ENCODE results near the gene MYO10.

The MYO10 gene

GRCh38 chr5:16881251-16881650, 54.8 kb downstream of the MYO10 start:
- H3K9ac ChIP-seq (ENCODE audit: low read length): no peak overlapping the region
- H3K36me3 ChIP-seq (replicated peaks; ENCODE audit: low read depth, low read length): no peaks in the 10 kb centered on the region
- no peaks in the 10 kb centered on the region for H3K27me3 ChIP-seq (ENCODE audit: low read depth, low read length)
- H4K20me1 ChIP-seq (ENCODE audit: insufficient read depth, low read length): no peaks in the 10 kb centered on the region
- H3K27ac ChIP-seq (ENCODE audit: low read length): no peak overlapping the region
- no peaks in the 10 kb centered on the region for H3K79me2 ChIP-seq (ENCODE audit: low read length)
- H3K9me3 ChIP-seq (ENCODE audit: insufficient read depth, low read length): no peaks in the 10 kb centered on the region
- no peaks in the 10 kb centered on the region for H3K4me1 ChIP-seq (ENCODE audit: low read length)
- H3K4me3 ChIP-seq (ENCODE audit: low read length): no peak overlapping the region
- no peak overlapping the region for H2AFZ ChIP-seq (ENCODE audit: low read depth, low read length)
- TF ChIP-seq EZH2phosphoT487 (IDR thresholded peaks at IDR 0.05; ENCODE audit: low read depth): no peak
- TF ChIP-seq, protein P1, sequence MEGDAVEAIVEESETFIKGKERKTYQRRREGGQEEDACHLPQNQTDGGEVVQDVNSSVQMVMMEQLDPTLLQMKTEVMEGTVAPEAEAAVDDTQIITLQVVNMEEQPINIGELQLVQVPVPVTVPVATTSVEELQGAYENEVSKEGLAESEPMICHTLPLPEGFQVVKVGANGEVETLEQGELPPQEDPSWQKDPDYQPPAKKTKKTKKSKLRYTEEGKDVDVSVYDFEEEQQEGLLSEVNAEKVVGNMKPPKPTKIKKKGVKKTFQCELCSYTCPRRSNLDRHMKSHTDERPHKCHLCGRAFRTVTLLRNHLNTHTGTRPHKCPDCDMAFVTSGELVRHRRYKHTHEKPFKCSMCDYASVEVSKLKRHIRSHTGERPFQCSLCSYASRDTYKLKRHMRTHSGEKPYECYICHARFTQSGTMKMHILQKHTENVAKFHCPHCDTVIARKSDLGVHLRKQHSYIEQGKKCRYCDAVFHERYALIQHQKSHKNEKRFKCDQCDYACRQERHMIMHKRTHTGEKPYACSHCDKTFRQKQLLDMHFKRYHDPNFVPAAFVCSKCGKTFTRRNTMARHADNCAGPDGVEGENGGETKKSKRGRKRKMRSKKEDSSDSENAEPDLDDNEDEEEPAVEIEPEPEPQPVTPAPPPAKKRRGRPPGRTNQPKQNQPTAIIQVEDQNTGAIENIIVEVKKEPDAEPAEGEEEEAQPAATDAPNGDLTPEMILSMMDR (IDR thresholded peaks at IDR 0.05; ENCODE audit: low read depth, low read length): no peak
- no peak overlapping the region for H3K4me2 ChIP-seq (ENCODE audit: low read length)

GRCh38 chr5:16880547-16880946, 55.5 kb downstream of the MYO10 start:
- no peaks in the 10 kb centered on the region for H3K79me2 ChIP-seq (ENCODE audit: low read length)
- H2AFZ ChIP-seq (ENCODE audit: low read depth, low read length): no peak overlapping the region
- H3K9ac ChIP-seq (ENCODE audit: low read length): no peak overlapping the region
- no peak overlapping the region for H3K27ac ChIP-seq (ENCODE audit: low read length)
- no peaks in the 10 kb centered on the region for H3K27me3 ChIP-seq (ENCODE audit: low read depth, low read length)
- no peaks in the 10 kb centered on the region for H3K9me3 ChIP-seq (ENCODE audit: insufficient read depth, low read length)
- no peaks in the 10 kb centered on the region for H3K36me3 ChIP-seq (replicated peaks; ENCODE audit: low read depth, low read length)
- H3K4me2 ChIP-seq (ENCODE audit: low read length): no peak overlapping the region
- no peaks in the 10 kb centered on the region for H3K4me1 ChIP-seq (ENCODE audit: low read length)
- TF ChIP-seq, protein P1 (IDR thresholded peaks at IDR 0.05; ENCODE audit: low read depth, low read length): no peak
- no peak for TF ChIP-seq EZH2phosphoT487 (IDR thresholded peaks at IDR 0.05; ENCODE audit: low read depth)
- no peaks in the 10 kb centered on the region for H4K20me1 ChIP-seq (ENCODE audit: insufficient read depth, low read length)
- no peak overlapping the region for H3K4me3 ChIP-seq (ENCODE audit: low read length)

GRCh38 chr5:16879650-16880049, 56.4 kb downstream of the MYO10 start:
- Histone ChIP-seq H3K9me3 (ENCODE audit: insufficient read depth, low read length) (no peaks in the 10 kb centered on the region), H3K27ac (ENCODE audit: low read length) (no peak overlapping the region), H3K9ac (ENCODE audit: low read length) (no peak overlapping the region), H3K36me3 (replicated peaks; ENCODE audit: low read depth, low read length) (no peaks in the 10 kb centered on the region), H3K4me1 (ENCODE audit: low read length) (no peaks in the 10 kb centered on the region), H3K4me3 (ENCODE audit: low read length) (no peak overlapping the region), H4K20me1 (ENCODE audit: insufficient read depth, low read length) (no peaks in the 10 kb centered on the region), H2AFZ (ENCODE audit: low read depth, low read length) (no peak overlapping the region), H3K27me3 (ENCODE audit: low read depth, low read length) (no peaks in the 10 kb centered on the region), H3K79me2 (ENCODE audit: low read length) (no peaks in the 10 kb centered on the region), H3K4me2 (ENCODE audit: low read length) (no peak overlapping the region)
- no peak for TF ChIP-seq EZH2phosphoT487 (IDR thresholded peaks at IDR 0.05; ENCODE audit: low read depth)
- TF ChIP-seq, protein P1 (IDR thresholded peaks at IDR 0.05; ENCODE audit: low read depth, low read length): no peak

GRCh38 chr5:16879191-16879590, 56.9 kb downstream of the MYO10 start:
- Histone ChIP-seq H3K9ac (ENCODE audit: low read length) (no peak overlapping the region), H3K4me2 (ENCODE audit: low read length) (no peak overlapping the region), H3K4me3 (ENCODE audit: low read length) (no peak overlapping the region), H4K20me1 (ENCODE audit: insufficient read depth, low read length) (no peaks in the 10 kb centered on the region), H3K9me3 (ENCODE audit: insufficient read depth, low read length) (no peaks in the 10 kb centered on the region), H2AFZ (ENCODE audit: low read depth, low read length) (no peak overlapping the region), H3K27me3 (ENCODE audit: low read depth, low read length) (no peaks in the 10 kb centered on the region), H3K27ac (ENCODE audit: low read length) (no peak overlapping the region), H3K36me3 (replicated peaks; ENCODE audit: low read depth, low read length) (no peaks in the 10 kb centered on the region), H3K4me1 (ENCODE audit: low read length) (no peaks in the 10 kb centered on the region), H3K79me2 (ENCODE audit: low read length) (no peaks in the 10 kb centered on the region)
- TF ChIP-seq EZH2phosphoT487 (IDR thresholded peaks at IDR 0.05; ENCODE audit: low read depth): no peak

All from OCI-LY3 (cell line).